Activated naive CD4-positive, alpha-beta T cell treated with Interleukin-2 at 50 U/mL for 16 hours (primary cell): ENCODE data around the gene CAPN14.

Source experiments
- DNase-seq: peaks from one replicate; pipeline ENCODE4 v3.0.0-alpha.2; 2020

The CAPN14 gene

GRCh38 chr2:31240381-31241365 is 23.4 kb upstream of the CAPN14 start:
- no peak for DNase-seq

GRCh38 chr2:31239593-31240177 is 22.4 kb upstream of the CAPN14 start:
- DNase-seq = no peak

- DNase-seq = no peak
These were observed 21.7 kb upstream of the CAPN14 start for GRCh38 chr2:31238906-31239592.

- no peak for DNase-seq
These were observed 21.0 kb upstream of the CAPN14 start for GRCh38 chr2:31238126-31238905.

GRCh38 chr2:31237348-31238017 is 20.2 kb upstream of the CAPN14 start:
- DNase-seq = no peak

GRCh38 chr2:31236433-31237205 is 19.3 kb upstream of the CAPN14 start:
- DNase-seq = no peak

- DNase-seq = no peak
These were observed 18.2 kb upstream of the CAPN14 start for GRCh38 chr2:31235504-31235902.

- DNase-seq = no peak
These were observed 17.6 kb upstream of the CAPN14 start for GRCh38 chr2:31234683-31235503.

GRCh38 chr2:31233741-31234682 is 16.7 kb upstream of the CAPN14 start, which contains the start of gene EHD3:
EHD3 (plus strand) TSS chr2:31234152; CDS start chr2:31234622, 470 bp downstream.
- DNase-seq = peak; percentile 82

GRCh38 chr2:31233231-31233630 is 15.9 kb upstream of the CAPN14 start:
- no peak for DNase-seq

- DNase-seq = no peak
These were observed 15.3 kb upstream of the CAPN14 start for GRCh38 chr2:31232586-31232985.

GRCh38 chr2:31231571-31232302 is 14.4 kb upstream of the CAPN14 start:
- no peak for DNase-seq

GRCh38 chr2:31230751-31231150 is 13.4 kb upstream of the CAPN14 start:
- DNase-seq = no peak

GRCh38 chr2:31228717-31229116 is 11.4 kb upstream of the CAPN14 start:
- no peak for DNase-seq

- no peak for DNase-seq
These were observed 10.4 kb upstream of the CAPN14 start for GRCh38 chr2:31227711-31228125.

GRCh38 chr2:31227110-31227509 is 9.8 kb upstream of the CAPN14 start:
- DNase-seq = no peak

- DNase-seq = no peak
These were observed 9.0 kb upstream of the CAPN14 start for GRCh38 chr2:31226266-31226665.

GRCh38 chr2:31223749-31224148 is 6.4 kb upstream of the CAPN14 start:
- no peak for DNase-seq
